Hematopoietic multipotent progenitor cell treated with erythropoietin and hydrocortisone succinate and interleukin-3 and kit ligand, for 17 days (in vitro differentiated cells): ENCODE measurements around the gene PFKP.
"Not testable (repeated sequence)": the region's sequence is repeated elsewhere in the genome, so short reads cannot be mapped to it uniquely, and the experiment has no call there.

Source experiments
- DNase-seq: peaks from one replicate; pipeline ENCODE4 v3.0.0-alpha.2; 2015; ENCODE audit warnings: low spot score

Gene PFKP

GRCh38 chr10:3159152-3159551, 91.8 kb downstream of the PFKP start:
- DNase-seq, result no peak

- DNase-seq, result no peak
Measured at GRCh38 chr10:3162533-3162932, 95.2 kb downstream of the PFKP start.

DNA sequence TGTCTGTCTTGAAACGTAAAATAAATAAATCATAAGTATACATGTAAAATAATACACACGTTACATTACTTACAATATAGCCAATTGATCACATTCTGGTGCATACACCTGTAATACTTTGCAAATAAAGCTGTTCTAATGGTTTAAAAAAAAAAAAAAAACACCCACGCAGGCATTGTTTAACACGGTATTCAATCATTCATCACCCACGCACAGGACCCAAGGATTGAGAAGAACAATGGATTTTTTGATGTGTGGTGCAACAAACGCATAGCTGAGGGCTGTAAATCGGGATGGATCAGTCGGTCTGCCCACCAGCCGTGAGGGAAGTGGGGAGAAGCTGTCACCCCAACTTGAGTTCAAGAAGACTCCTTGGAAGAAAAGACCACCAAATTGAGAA, 96.5 kb downstream of the PFKP start:
- DNase-seq, result no peak

GRCh38 chr10:3165196-3165595, 97.8 kb downstream of the PFKP start:
- no peak for DNase-seq

- DNase-seq, result no peak
Measured at GRCh38 chr10:3166496-3167290, 99.3 kb downstream of the PFKP start.

DNA sequence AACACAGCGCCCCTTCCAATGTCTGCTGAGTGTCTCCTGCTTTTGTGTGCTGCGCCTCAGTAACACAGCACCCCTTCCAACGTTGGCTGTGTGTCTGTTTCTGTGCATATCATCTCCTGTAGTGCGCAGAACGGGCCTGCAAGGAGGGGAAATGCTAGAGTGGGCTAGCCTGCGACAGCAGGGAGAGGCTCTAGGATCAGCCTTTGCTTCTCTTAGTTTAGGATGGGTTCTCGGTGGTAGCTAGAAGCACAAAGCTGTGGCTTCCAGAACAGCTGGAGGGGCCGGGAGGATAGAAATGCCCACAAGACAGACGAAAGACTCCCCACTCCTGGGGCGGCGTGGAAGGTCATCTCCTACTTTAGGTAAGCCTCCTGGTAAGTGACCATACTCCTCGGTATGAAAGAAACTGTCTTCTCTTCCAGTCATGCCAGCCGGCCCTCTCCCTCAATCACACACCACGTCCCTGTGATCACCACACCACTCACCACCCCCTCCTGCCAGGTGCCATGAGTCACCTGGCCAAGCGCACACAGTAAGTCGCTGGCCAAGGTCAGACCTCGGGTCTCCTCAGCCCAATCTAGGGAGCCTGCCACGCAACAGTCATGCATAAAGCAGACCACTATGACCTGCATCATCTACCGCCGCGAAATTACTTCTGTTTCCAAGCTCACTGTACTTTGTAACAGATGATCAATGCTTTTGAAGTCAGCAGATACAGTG, 100.4 kb downstream of the PFKP start:
- DNase-seq, result no peak

DNA sequence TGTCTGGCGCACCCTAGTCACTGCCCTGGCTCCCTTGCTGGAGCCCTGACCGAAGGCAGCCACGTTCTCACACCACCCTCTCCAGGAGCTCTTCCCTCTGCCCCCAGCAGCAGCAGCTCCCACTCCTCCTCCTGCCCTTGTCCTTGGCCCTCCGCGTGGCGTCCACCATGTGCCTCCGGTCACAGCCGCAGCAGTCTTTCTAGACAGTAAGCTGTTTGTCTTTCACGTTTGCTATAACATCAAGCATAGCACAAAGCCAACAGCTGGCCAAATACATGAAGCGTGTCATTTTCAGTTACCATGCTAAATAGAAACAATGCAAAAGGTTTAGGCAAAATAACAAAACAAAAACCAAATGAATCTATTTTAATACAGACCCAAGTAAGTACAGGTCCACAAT, 101.9 kb downstream of the PFKP start:
- no peak for DNase-seq

- DNase-seq, result no peak
Measured at GRCh38 chr10:3169673-3170072, 102.3 kb downstream of the PFKP start.

DNA sequence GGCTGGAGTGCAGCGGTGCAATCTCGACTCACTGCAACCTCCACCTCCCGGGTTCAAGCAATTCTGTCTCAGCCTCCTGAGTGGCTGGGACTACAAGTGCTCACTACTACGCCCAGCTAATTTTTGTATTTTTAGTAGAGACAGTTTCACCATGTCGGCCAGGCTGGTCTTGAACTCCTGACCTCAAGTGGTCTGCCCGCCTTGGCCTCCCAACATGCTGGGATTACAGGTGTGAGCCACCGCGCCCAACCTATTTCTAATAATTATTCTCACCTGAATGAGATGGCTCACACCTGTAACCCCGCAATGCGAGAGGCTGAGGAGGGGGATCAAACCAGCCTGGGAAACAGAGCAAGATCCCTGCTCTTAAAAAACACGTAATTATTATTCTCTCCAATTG, 104.1 kb downstream of the PFKP start:
- not testable (repeated sequence) for DNase-seq

DNA sequence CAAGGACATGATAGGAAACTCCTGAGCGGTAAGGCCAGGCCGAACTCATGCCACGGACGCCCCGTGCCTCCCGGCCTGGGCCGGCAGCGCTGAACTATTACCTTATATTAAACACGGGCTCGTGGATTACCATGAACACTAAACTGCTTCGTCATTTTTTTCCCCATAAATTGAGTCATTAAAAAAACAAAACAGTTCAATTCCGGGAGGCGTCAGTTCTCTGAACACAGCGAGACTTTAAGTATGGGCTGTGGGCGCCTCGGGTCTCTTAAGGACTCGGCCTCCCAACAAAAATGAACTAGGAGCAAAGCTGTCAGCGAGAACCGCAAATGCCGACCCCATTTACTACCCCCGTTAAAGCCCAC, 104.7 kb downstream of the PFKP start:
- peak; percentile 64 for DNase-seq

GRCh38 chr10:3172446-3173170, 105.3 kb downstream of the PFKP start, which contains the start of gene PITRM1:
Gene PITRM1, minus strand, starts transcription at chr10:3172782. Its CDS starts 10 bp downstream, at chr10:3172772.
- DNase-seq, result peak; percentile 99

GRCh38 chr10:3173171-3173878, 106.0 kb downstream of the PFKP start:
- DNase-seq, result no peak

DNA sequence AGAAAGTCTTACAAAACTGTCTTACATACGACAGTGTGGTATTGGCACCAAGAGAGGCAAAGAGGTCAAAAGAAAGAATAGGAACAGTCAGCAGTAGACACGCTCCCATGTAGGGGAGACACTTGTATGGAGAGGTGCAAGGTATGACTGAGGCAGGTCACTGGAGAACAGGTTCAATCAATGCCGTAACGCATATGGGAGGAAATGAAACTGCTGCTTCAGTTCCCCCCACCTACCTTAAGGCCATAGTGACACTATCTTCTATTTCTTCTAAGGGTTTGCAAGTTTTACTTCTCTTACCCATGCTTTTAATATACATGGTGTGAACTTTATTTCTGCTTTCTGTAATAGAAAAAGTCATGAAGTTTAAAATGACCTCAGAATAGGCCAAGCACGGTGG, 110.7 kb downstream of the PFKP start:
- no peak for DNase-seq

- no peak for DNase-seq
Measured at GRCh38 chr10:3179174-3179573, 111.8 kb downstream of the PFKP start.

GRCh38 chr10:3180355-3181025, 113.1 kb downstream of the PFKP start:
- no peak for DNase-seq

- DNase-seq, result no peak
Measured at GRCh38 chr10:3185386-3185785, 118.0 kb downstream of the PFKP start.

DNA sequence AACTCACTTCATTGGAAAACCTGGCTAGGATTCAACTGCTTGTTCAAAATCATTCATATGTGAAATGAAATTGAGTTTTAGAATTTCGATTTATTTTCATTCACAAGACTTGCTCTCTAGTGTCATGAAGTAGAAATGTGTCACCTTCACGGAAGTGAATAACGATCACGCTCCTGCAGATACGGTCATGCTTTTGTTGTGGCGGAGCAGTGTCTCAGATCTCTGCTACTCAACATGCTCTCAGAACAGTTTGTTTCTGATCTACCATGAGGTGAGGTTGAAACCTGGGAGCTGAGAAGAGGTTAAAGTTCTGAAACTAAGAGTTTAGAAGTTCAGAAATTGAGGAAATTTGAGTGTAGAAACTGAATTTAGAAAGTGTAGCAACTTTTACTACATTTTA, 119.0 kb downstream of the PFKP start:
- DNase-seq, result no peak
